Loucy (cell line): ENCODE results near the gene CDR2L.
A peak's percentile ranks its signal among the peaks of the same experiment; 100 is the strongest.
"Not testable (repeated sequence)": the region's sequence is repeated elsewhere in the genome, so short reads cannot be mapped to it uniquely, and the experiment has no call there.

Experiments used
- H2AFZ ChIP-seq: fragments of 200-600 bp; sonication (generic); 2 replicates; pipeline ENCODE4 v1.6.0; 2016; ENCODE audit warnings: antibody characterized with exemption, mild to moderate bottlenecking, low read length, moderate library complexity
- H3F3A ChIP-seq: fragments of 200-600 bp; 2 replicates; pipeline ENCODE4 v1.6.0; 2016; ENCODE audit warnings: antibody characterized with exemption, low read depth, mild to moderate bottlenecking
- H3K27me3 ChIP-seq: fragments of 200-600 bp; sonication (generic); 2 replicates; pipeline ENCODE4 v1.6.1; 2014; ENCODE audit warnings: low read length, mild to moderate bottlenecking; ENCODE audit not compliant: insufficient read depth, poor library complexity, severe bottlenecking
- H3K36me3 ChIP-seq: fragments of 200-600 bp; sonication (generic); 2 replicates; pipeline ENCODE4 v1.6.1; 2016; ENCODE audit warnings: low read length; ENCODE audit not compliant: insufficient read depth
- H3K4me1 ChIP-seq: fragments of 200-600 bp; sonication (generic); 2 replicates; pipeline ENCODE4 v1.5.1; 2014; ENCODE audit warnings: low read length, mild to moderate bottlenecking; ENCODE audit not compliant: insufficient read depth, poor library complexity, severe bottlenecking
- H3K4me2 ChIP-seq: fragments of 200-600 bp; sonication (generic); 2 replicates; pipeline ENCODE4 v1.6.0; 2014; ENCODE audit warnings: antibody characterized with exemption, low read length, low read depth, mild to moderate bottlenecking; ENCODE audit not compliant: poor library complexity, severe bottlenecking
- H3K4me3 ChIP-seq: fragments of 200-600 bp; sonication (generic); 2 replicates; pipeline ENCODE4 v1.5.1; 2014; ENCODE audit warnings: low read length, mild to moderate bottlenecking, mixed read lengths; ENCODE audit not compliant: poor library complexity, severe bottlenecking
- H3K79me2 ChIP-seq: fragments of 200-600 bp; sonication (generic); 2 replicates; pipeline ENCODE4 v1.6.1; 2014; ENCODE audit warnings: low read length; ENCODE audit not compliant: insufficient read depth
- H3K9ac ChIP-seq: fragments of 200-600 bp; sonication (generic); 2 replicates; pipeline ENCODE4 v1.6.0; 2014; ENCODE audit warnings: mild to moderate bottlenecking, low read depth, low read length, moderate library complexity; ENCODE audit not compliant: poor library complexity, severe bottlenecking
- H3K9me2 ChIP-seq: fragments of 200-600 bp; sonication (generic); replicated peaks from 2 replicates; pipeline ENCODE4 v1.6.1; 2016; ENCODE audit warnings: low read depth, low read length, mixed read lengths
- H3K9me3 ChIP-seq: fragments of 200-600 bp; sonication (generic); 2 replicates; pipeline ENCODE4 v1.6.1; 2014; ENCODE audit warnings: mild to moderate bottlenecking, antibody characterized with exemption, low read length, low read depth; ENCODE audit not compliant: insufficient read depth
- H4K20me1 ChIP-seq: fragments of 200-600 bp; sonication (generic); 2 replicates; pipeline ENCODE4 v1.6.0; 2014; ENCODE audit warnings: antibody characterized with exemption, low read length, mild to moderate bottlenecking; ENCODE audit not compliant: insufficient read depth, poor library complexity, severe bottlenecking
- CTCF ChIP-seq: fragments of 200-600 bp; sonication (generic); conservative IDR thresholded peaks from 2 replicates; pipeline ENCODE4 v1.5.1; 2014; ENCODE audit warnings: mild to moderate bottlenecking, antibody characterized with exemption, low read length
- EZH2phosphoT487 ChIP-seq: fragments of 200-600 bp; IDR thresholded peaks from 2 replicates; pipeline ENCODE4 v1.6.1; 2018; ENCODE audit warnings: antibody characterized with exemption, mild to moderate bottlenecking, moderate library complexity, borderline replicate concordance

The CDR2L gene

GRCh38 chr17:75039238-75039637, 51.8 kb downstream of the CDR2L start:
- H3K9me2 ChIP-seq, result no peaks in the 10 kb centered on the region
- no peak overlapping the region for H3K4me3 ChIP-seq
- TF ChIP-seq CTCF (no peak), EZH2phosphoT487 (no peak)
- no peak overlapping the region for H3K9ac ChIP-seq
- no peaks in the 10 kb centered on the region for H4K20me1 ChIP-seq
- H2AFZ ChIP-seq, result no peak overlapping the region
- no peak overlapping the region for H3K4me2 ChIP-seq
- no peaks in the 10 kb centered on the region for H3K79me2 ChIP-seq
- H3K36me3 ChIP-seq, result peaks cover 7% of the 10 kb centered on the region; the same call in 1 of the 2 replicates
- no peaks in the 10 kb centered on the region for H3F3A ChIP-seq
- no peaks in the 10 kb centered on the region for H3K4me1 ChIP-seq
- H3K27me3 ChIP-seq, result no peaks in the 10 kb centered on the region
- H3K9me3 ChIP-seq, result no peaks in the 10 kb centered on the region

- TF ChIP-seq CTCF (no peak), EZH2phosphoT487 (no peak)
- Histone ChIP-seq H3F3A (no peaks in the 10 kb centered on the region), H3K27me3 (no peaks in the 10 kb centered on the region), H4K20me1 (no peaks in the 10 kb centered on the region), H3K4me3 (no peak overlapping the region), H3K36me3 (peaks cover 7% of the 10 kb centered on the region; the same call in 1 of the 2 replicates), H3K9me2 (no peaks in the 10 kb centered on the region), H3K79me2 (peaks cover 12% of the 10 kb centered on the region), H3K9me3 (no peaks in the 10 kb centered on the region), H2AFZ (no peak overlapping the region), H3K4me1 (no peaks in the 10 kb centered on the region), H3K4me2 (no peak overlapping the region), H3K9ac (no peak overlapping the region)
Observed at GRCh38 chr17:75041656-75042280, 54.3 kb downstream of the CDR2L start.

GRCh38 chr17:75043789-75044188, 56.4 kb downstream of the CDR2L start:
- not testable (repeated sequence) for H4K20me1 ChIP-seq, H3F3A ChIP-seq, H3K4me3 ChIP-seq, H3K27me3 ChIP-seq, H3K4me2 ChIP-seq, H3K36me3 ChIP-seq, H3K9ac ChIP-seq, H2AFZ ChIP-seq, H3K9me2 ChIP-seq, H3K9me3 ChIP-seq
- Histone ChIP-seq H3K79me2 (peaks cover 27% of the 10 kb centered on the region), H3K4me1 (peaks cover 12% of the 10 kb centered on the region)

- Histone ChIP-seq H3K9me2 (no peaks in the 10 kb centered on the region), H3K9me3 (no peaks in the 10 kb centered on the region), H3F3A (no peaks in the 10 kb centered on the region), H3K4me2 (peak overlapping the region; percentile 8), H3K4me3 (peak overlapping the region; percentile 34), H2AFZ (no peak overlapping the region), H4K20me1 (peaks cover 3% of the 10 kb centered on the region), H3K4me1 (peaks cover 21% of the 10 kb centered on the region), H3K79me2 (peaks cover 36% of the 10 kb centered on the region), H3K9ac (no peak overlapping the region), H3K36me3 (peaks cover under 1% of the 10 kb centered on the region; the same call in 1 of the 2 replicates), H3K27me3 (no peaks in the 10 kb centered on the region)
- TF ChIP-seq CTCF (no peak), EZH2phosphoT487 (no peak)
Observed at GRCh38 chr17:75044716-75045115, 57.3 kb downstream of the CDR2L start.

- not testable (repeated sequence) for H2AFZ ChIP-seq, H3K9me3 ChIP-seq
Observed at GRCh38 chr17:75045946-75046406, 58.5 kb downstream of the CDR2L start.

More at GRCh38 chr17:75045946-75046406, 58.5 kb downstream of the CDR2L start:
- not testable (repeated sequence) for H4K20me1 ChIP-seq, H3K9me2 ChIP-seq, H3K27me3 ChIP-seq, H3K36me3 ChIP-seq, H3F3A ChIP-seq
- H3K4me2 ChIP-seq, result peak overlapping the region; percentile 78
- H3K4me3 ChIP-seq, result peak overlapping the region; percentile 88
- H3K4me1 ChIP-seq, result peaks cover 23% of the 10 kb centered on the region
- peaks cover 38% of the 10 kb centered on the region for H3K79me2 ChIP-seq
- peak overlapping the region; percentile 87 for H3K9ac ChIP-seq
